Coronary artery (tissue), 2 donors: ENCODE measurements around the gene WDR20.

Experiments used
- DNase-seq: peaks from one replicate; pipeline ENCODE4 v3.0.0-alpha.2; 2017; ENCODE audit warnings: low spot score
- H3K27ac ChIP-seq, 2 donors: fragments of 200-600 bp; sonication (generic); one replicate each; pipeline ENCODE4 v1.5.1; 2016 to 2019
- H3K4me3 ChIP-seq: fragments of 200-600 bp; sonication (generic); 2 replicates; pipeline ENCODE4 v1.5.1; 2016; ENCODE audit warnings: mild to moderate bottlenecking, moderate library complexity
- TF ChIP-seq, protein P1 (sequence below): fragments of 200-600 bp; sonication (generic); IDR thresholded peaks from one replicate; pipeline ENCODE4 v1.5.1; 2019; ENCODE audit warnings: antibody characterized with exemption

The WDR20 gene

DNA sequence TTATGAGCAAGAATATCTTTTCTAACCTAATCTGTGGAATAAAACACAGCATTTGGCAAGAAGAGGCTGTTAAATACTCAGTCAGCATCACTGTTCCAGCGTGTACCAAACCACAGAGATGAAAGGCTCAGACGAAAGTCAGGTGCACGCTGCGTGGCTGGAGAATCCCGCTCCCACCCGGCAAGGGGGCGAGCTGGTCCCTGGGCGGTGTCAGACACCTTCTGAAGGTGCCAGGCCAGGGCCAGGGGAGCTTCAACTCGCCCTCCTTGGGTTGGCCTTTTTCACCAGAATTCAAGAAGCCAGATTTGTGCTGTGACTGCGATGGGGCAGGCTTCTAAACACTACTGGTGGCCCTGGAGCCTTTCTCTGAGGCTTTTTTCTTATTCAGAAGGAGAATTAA, 73.1 kb downstream of the WDR20 start:
- no peak for DNase-seq
- no peak overlapping the region for H3K4me3 ChIP-seq
- no peak overlapping the region for H3K27ac ChIP-seq
- TF ChIP-seq, protein P1, sequence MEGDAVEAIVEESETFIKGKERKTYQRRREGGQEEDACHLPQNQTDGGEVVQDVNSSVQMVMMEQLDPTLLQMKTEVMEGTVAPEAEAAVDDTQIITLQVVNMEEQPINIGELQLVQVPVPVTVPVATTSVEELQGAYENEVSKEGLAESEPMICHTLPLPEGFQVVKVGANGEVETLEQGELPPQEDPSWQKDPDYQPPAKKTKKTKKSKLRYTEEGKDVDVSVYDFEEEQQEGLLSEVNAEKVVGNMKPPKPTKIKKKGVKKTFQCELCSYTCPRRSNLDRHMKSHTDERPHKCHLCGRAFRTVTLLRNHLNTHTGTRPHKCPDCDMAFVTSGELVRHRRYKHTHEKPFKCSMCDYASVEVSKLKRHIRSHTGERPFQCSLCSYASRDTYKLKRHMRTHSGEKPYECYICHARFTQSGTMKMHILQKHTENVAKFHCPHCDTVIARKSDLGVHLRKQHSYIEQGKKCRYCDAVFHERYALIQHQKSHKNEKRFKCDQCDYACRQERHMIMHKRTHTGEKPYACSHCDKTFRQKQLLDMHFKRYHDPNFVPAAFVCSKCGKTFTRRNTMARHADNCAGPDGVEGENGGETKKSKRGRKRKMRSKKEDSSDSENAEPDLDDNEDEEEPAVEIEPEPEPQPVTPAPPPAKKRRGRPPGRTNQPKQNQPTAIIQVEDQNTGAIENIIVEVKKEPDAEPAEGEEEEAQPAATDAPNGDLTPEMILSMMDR: no peak

DNA sequence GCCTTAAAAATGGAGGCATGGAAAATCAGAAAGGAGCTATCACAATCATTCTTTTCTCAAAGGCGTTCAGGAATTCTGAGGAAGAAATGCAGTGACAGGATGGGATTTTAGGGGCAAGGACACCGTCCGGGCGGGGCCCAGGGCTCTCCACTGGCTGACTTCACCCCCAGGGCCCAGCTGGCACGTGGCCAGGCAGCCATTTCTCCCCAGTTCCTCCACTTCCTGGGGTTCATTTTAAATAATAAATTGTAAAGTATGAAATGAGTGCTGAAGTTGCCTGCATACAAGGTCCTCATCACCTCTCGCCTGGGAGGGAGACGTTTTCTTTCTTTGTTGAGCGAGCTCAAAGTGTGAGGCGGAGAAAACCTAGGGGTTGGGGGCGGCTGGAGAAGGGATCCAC, 73.8 kb downstream of the WDR20 start:
- H3K27ac ChIP-seq: no peak overlapping the region

GRCh38 chr14:102213984-102214658, 74.4 kb downstream of the WDR20 start:
- no peak for DNase-seq
- Histone ChIP-seq H3K27ac (no peak overlapping the region), H3K4me3 (no peak overlapping the region)
- TF ChIP-seq, protein P1: no peak

More for the DNA sequence above, 73.8 kb downstream of the WDR20 start:
- DNase-seq: no peak
- no peak overlapping the region for H3K4me3 ChIP-seq
- TF ChIP-seq, protein P1: no peak

DNA sequence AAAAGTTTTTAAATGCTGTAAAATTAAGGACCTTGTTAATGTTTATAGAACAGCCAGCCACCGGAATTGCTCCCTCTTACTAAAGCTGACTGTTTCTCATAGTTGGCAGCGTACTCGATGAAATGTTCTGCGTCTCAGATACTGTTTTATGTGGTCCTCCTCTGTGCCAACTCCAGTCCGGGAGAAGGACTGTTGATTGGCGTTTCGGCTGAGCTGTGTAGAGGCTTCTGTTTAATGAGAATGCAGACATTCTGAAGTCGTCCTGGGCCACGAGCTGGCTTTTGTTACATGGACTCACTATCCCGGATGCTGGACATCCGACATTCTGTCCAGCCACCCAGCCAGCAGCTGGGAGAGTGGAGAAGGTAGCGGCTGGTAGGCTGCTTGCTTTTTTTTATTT, 75.4 kb downstream of the WDR20 start:
- DNase-seq: no peak
- Histone ChIP-seq H3K27ac (peak overlapping the region in 1 of 2 donors; percentile 18), H3K4me3 (no peak overlapping the region)
- TF ChIP-seq, protein P1: no peak

- no peak for DNase-seq
- TF ChIP-seq, protein P1: no peak
- H3K27ac ChIP-seq: no peak overlapping the region
- H3K4me3 ChIP-seq: no peak overlapping the region
These were observed 76.0 kb downstream of the WDR20 start for GRCh38 chr14:102215576-102216250.

DNA sequence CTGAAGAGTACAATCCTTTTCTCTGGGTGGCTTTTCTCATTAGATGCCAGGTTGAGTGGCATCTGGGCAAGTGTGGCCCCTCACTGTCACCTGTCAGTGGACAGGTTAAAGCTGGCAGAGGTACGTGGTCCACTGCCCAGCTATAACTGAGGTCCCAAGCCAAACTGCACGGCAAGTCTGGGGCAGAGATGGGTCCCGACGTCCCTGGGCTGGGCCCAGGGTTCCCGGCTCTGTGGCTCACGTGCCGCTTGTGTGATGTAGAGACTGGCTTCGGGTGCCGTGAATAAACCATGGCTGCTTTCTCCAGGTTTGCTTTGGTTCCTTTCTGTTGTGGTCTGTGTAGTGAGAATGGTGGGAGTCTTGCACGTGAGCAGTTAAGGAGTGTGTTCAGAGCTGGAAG, 77.7 kb downstream of the WDR20 start:
- H3K27ac ChIP-seq: no peak overlapping the region
- TF ChIP-seq, protein P1: no peak
- H3K4me3 ChIP-seq: no peak overlapping the region
- DNase-seq: no peak

DNA sequence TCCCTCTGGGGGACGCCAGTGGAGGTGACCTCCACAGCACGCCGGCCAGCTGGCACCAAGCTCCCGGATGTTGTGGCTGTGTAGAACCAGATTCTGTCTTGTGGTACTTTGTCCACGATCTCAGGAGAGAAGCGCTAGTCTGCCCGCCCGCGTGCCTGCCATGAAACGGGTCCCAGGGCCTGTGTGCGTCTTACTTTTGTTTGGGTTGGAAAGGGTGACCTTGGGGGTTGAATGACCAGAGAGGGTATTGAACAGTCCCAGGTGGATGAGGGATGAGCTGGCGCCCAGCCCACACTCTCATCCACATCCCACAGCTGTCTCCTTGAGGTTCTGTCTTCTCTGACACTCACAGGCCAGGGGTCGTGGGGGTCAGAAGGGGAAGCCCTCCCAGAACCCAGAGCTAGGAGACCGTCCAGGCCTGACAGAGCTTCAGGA, 78.3 kb downstream of the WDR20 start:
- TF ChIP-seq, protein P1: no peak
- no peak overlapping the region for H3K4me3 ChIP-seq
- no peak for DNase-seq
- no peak overlapping the region for H3K27ac ChIP-seq
